GM13976 (cell line): ENCODE measurements around the gene CCDC154.

Experiments used
- DNase-seq: peaks from one replicate; pipeline ENCODE4 v3.0.0; 2012; ENCODE audit warnings: low spot score
- in situ Hi-C: fragments of 300-500 bp; cut with MboI; formaldehyde crosslinking; loops from one replicate; pipeline ENCODE4 v1.12.0; 2022; ENCODE audit warnings: low sequenced_read_pairs, mixed read lengths, inconsistent platforms; ENCODE audit not compliant: unreplicated experiment
- TF ChIP-seq, protein P1 (sequence below): IDR thresholded peaks from 2 replicates; pipeline ENCODE4 v1.5.1; 2012; ENCODE audit warnings: borderline replicate concordance, mild to moderate bottlenecking; ENCODE audit not compliant: insufficient read depth; ENCODE audit errors: extremely low read depth, missing control alignments, control extremely low read depth

CCDC154 gene

DNA sequence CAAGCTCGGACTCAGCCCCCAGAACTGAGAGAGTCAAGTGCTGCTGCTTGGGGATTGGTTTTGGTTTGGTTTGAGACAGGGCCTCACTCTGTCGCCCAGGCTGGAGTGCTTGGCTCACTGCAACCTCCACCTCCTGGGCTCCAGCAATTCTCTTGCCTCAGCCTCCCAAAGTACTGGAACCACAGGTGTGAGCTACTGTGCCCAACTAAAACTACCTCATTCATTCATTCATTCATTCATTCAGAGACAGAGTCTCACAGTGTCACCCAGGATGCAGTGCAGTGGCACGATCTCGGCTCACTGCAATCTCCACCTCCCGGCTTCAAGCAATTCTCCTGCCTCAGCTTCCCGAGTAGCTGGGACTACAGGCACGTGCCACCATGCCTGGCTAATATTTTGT, 54.6 kb downstream of the CCDC154 start:
- no peak for DNase-seq
- in situ Hi-C loops, result no loop called here
- TF ChIP-seq, protein P1, sequence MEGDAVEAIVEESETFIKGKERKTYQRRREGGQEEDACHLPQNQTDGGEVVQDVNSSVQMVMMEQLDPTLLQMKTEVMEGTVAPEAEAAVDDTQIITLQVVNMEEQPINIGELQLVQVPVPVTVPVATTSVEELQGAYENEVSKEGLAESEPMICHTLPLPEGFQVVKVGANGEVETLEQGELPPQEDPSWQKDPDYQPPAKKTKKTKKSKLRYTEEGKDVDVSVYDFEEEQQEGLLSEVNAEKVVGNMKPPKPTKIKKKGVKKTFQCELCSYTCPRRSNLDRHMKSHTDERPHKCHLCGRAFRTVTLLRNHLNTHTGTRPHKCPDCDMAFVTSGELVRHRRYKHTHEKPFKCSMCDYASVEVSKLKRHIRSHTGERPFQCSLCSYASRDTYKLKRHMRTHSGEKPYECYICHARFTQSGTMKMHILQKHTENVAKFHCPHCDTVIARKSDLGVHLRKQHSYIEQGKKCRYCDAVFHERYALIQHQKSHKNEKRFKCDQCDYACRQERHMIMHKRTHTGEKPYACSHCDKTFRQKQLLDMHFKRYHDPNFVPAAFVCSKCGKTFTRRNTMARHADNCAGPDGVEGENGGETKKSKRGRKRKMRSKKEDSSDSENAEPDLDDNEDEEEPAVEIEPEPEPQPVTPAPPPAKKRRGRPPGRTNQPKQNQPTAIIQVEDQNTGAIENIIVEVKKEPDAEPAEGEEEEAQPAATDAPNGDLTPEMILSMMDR, result no peak

DNA sequence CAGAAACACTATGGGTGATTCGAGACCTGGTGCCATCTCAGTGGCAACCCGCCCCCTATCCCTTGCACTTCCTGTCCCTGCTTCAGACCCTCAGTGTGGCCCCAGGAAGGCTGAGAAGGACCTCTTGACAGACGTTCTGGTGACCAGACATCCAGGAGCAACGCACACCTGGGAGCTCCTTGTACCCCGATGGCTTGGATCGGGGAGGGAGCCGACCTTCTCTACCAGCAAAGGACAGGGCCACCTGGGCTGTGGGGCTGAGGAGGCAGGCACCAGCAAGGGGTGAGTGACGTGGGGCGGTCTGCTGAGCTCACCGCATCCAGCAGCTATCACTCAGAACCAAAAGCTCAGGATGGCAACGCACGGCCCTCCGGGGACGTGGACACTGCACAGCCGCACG, 57.0 kb downstream of the CCDC154 start:
- DNase-seq, result no peak
- TF ChIP-seq, protein P1, result no peak
- in situ Hi-C loops, result no loop called here

DNA sequence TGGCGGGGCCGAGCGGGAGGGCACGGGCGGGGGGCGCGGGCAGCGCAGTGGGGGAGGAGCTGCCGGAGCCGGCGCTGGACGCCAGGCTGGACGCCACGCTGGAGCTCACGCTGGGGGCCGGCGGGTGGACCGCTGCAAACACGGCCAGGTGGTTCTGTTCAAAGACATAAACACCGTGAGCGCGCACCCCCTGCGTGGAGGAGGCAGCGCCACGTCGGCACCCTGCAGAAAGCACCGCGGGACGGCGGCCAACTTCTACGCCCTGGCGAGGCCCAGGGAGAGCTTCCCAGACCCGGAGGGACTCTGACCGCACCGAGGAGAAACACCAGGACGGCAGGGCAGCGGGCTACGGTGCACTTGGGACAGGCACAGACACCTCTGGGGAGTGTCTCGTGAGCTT, 59.1 kb downstream of the CCDC154 start:
- no peak for DNase-seq
- in situ Hi-C loops, result no loop called here

More for the DNA sequence above, 59.1 kb downstream of the CCDC154 start:
- TF ChIP-seq, protein P1, result no peak
